ENCODE results near the gene DAAM2. TPM values are rescaled to one million over a fixed set of nuclear protein-coding genes. Genes with fewer than 3 reads are reported as not detected.
A peak's percentile ranks its signal among the peaks of the same experiment; 100 is the strongest.

DAAM2 gene
- total RNA-seq, 2 donors from 2014 or later = 14.7 to 15.8 TPM

DNA sequence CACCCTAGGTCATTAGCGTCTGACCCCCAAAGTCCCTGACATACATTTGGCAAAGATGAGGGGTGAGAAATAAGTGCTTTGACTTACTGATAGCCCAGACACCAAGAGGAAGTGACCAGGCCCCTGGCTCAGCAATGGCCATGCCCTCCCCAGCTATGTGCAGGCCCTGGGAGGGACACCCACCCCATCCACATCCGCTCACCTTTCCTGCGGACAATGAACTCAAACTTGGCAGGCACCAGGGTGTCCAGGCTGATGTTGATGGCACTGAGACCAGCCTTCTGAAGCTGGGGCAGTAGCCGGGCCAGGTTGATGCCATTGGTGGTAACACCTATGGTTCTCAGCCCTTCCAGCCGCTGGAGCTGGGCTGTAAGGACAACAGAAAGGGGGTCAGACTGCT, 123.7 kb downstream of the DAAM2 start:
- DNase-seq = no peak
- no peak for ATAC-seq
- intact Hi-C loops (cut with DNase I) = no loop called here

DNA sequence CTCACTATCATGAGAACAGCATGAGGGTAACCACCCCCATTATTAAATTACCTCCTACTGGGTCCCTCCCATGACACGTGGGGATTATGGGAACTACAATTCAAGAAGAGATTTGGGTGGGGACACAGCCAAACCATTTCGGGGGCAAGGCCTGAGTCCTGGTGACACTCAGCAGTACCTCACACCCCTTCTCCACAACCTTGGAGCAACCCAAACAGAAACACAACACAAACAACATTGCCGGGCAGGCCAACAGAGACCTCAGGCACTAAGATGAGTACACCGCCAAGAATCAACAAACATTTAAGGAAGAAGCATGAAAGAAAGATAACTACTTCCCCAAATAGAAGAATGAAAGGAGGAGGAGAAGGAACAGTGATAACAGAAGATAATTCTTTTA, 125.2 kb downstream of the DAAM2 start:
- ATAC-seq (no peak), DNase-seq (no peak)
- intact Hi-C loops (cut with DNase I) = no loop called here

DNA sequence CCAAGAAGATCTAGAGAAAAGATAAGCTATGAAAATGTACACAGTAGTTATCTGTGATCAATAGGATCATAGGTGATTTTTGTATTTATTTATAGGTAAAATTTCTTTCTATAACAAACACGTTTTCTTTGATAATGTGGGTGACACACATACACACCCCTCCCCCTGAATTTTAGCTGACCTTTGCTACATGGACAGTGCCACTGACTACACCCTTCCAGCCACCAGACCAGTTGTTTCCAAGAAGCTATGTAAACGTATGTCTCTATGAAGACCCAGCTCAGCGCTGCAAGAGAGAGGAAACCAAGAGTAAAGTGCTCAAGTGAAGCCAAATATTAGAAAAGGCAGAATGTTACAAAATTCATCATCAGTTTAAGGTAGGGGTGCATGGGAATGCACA, 125.8 kb downstream of the DAAM2 start:
- DNase-seq (no peak), ATAC-seq (no peak)
- intact Hi-C loops (cut with DNase I) = no loop called here

DNA sequence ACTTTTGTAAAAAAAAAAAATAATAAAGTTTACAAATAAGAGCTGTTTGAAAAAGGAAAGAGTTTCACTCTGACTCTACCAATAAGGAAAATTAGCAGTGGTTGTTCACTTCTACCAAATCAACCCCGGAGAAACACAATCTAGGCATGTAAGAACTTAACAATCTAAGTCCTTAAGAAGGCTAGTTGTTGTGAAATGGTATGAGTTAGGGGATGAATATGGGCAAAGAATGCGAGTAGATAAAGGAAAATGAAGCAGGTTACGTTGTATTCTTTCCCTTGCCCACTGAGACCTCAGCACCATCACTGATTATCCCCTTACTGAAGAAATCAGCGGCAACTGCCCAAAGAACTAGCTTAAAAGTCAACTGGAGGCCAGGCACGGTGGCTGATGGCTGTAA, 126.7 kb downstream of the DAAM2 start:
- ATAC-seq (no peak), DNase-seq (no peak)
- intact Hi-C loops (cut with DNase I) = no loop called here

DNA sequence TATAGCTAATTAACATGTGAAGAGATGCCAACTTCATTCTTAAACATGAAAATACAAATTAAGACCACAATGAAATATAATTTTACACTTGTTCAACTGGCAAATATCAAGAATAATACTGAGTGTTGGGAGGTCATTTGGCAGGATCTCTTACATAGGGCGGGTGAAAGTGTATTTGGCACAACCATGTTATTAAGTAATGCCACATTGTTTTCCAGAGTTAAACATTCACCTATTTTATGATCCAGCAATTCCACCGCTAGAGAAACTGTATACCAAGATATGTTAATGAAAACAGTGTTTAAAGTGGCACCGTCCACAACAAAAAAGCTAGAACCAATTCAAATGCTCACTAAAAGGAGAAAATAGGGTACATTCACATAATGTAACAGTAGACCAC, 128.0 kb downstream of the DAAM2 start:
- DNase-seq (no peak), ATAC-seq (no peak)
- intact Hi-C loops (cut with DNase I) = no loop called here

DNA sequence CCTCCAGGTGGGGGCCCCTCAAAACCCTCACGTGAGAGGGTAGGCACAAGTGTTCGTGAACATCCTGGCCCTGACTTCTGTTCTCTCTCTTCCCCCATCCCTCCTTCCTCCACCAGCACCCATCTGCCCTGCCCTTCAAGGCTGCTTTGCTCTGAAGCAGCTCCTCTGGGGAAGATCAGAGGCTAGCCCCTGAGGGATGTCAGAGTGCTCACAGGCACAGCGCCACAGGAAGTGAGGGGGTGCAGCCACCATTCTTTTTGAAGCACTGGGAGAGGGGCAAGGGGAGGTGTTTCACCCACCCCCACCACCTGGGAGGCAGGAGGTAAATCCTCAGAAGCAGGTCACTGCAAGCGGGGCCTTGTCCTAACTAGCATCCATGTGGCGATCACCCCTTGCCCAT, 130.6 kb downstream of the DAAM2 start:
- DNase-seq (no peak), ATAC-seq (no peak)
- intact Hi-C loops (cut with DNase I) = no loop called here

DNA sequence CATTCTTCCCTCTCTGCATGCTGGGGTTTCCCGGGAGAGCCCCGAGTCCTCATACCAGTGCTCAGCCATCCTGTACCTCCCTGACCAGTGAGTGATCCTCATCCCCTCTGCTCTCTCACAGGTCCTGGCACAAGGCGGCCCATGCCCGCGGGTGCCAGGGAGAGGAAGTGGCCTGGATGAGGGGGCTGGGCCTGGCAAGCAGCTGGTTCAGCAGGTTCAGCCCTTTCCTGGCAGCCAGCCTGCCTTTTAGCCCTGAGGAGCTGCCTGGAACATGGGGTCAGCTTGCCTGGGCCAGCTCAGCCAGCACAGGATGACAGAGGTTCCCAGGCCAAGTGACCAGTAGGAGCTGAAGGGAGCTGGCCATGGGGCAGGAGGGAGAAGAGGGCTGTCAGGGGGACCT, 131.2 kb downstream of the DAAM2 start:
- DNase-seq = no peak
- intact Hi-C loops (cut with DNase I) = no loop called here
- peak; percentile 78 to 79 for ATAC-seq

DNA sequence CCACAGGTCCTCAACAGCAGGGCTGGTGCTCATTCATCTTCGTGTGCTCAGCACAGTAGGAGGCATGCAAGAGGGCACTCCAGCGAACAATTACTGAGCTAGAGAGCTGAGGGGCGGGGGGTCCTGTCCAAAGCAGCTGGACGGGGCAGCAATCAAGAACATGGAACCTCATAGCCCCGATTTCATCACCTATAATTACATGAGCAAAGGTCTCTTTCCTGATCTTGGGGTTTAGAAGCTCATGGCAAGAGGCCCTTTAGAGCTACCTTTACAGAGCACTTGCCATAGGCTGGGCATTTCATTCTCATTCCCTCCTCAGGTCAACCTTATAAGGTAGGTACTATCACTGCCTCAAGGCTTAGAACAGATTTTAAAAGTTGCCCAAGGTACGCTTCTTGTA, 131.7 kb downstream of the DAAM2 start:
- DNase-seq = no peak
- no peak for ATAC-seq
- intact Hi-C loops (cut with DNase I) = no loop called here

DNA sequence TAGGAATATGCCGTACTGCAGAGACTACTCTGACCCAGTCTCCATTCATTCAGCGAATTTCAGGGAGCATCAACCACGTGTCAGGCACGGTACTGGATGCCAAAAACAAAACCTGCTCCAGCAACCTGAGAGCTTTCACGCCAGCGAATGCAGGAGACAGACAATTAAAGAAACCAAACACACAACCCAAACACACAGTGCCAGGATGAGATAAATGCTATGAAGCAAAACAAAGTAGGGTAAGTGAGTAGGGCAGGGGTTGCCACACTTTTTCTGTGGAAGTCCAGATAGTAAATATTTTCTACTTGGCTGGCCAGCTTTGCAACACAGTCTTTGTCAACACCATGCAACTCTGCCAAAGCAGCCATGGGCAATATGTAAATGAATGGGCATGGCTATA, 132.1 kb downstream of the DAAM2 start:
- DNase-seq (no peak), ATAC-seq (peak in 1 of 2 donors; percentile 66)
- intact Hi-C loops (cut with DNase I) = no loop called here

DNA sequence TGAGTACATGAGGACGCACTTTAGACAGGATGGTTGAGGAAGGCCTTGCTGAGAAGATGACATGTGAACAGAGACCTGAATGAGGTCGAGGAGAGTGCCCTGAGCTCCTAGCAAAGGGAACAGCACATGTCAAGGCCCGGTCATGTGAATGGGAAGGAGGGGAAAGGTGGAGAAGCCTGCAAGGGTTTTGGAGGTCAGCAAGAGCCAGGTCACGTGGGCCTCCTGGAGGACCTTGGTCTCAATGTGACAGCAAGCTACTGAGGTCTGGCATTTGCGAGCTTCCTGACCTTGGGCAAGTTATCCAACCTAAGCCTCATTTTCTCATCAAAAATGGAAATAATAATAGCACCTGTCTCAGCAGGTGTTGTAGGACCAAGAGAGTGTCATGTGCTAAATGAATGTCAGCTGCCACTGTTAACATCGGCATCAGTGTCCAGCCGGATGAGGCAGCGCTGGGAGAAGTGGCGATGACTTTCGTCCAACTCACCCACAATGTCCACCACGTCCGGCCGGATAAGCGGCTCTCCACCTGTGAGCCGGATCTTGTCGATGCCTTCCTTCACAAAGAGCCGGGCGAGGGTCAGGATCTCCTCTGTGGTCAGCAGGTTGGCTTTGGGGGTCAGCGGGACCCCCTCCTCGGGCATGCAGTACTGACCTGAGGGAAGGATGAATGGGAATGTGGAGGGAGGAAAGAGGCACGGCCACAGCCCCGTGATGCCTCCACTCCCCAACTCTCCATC, 133.2 kb downstream of the DAAM2 start:
- no peak for DNase-seq

DNA sequence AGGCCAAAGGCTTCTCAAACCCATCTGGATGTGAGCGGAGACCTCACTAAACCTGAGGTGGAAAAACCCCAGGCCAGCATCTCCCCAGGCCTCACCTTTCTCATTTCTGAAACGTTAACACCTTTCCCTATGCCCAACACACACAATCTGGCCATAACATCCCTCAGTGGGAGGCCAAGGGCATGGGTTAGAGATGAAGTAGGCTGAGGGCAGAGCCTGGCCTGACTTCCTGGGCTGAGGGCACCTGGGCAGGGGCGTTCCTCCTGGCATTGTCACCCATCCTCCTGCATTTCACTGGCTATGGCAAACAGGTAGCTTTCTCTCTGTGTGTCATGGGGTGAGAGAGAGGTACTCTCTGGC, 133.7 kb downstream of the DAAM2 start:
- no peak for ATAC-seq
- DNase-seq = no peak
- intact Hi-C loops (cut with DNase I) = no loop called here

More for the DNA sequence above, 133.2 kb downstream of the DAAM2 start:
- no peak for ATAC-seq
- intact Hi-C loops (cut with DNase I) = no loop called here

DNA sequence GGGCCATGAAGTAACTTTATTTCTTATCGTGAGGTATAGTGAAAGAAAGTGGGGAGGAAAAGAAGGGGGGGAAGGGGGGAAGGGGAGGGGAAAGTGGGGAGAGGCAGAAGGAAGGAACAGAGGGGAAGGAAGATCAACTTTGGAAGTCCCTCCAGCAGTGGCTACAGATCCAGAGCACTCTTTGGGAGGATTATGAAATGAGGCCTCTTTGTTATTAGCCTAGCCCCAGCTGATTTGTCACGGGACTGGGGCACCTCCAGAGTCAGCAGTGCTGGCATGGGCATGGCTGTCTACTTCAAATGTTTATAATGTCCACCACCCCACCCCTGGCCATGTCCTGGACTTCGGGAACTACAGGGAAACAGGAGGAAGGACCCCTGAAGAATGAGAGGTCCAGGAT, 134.5 kb downstream of the DAAM2 start:
- DNase-seq (no peak), ATAC-seq (no peak)
- intact Hi-C loops (cut with DNase I) = no loop called here

DNA sequence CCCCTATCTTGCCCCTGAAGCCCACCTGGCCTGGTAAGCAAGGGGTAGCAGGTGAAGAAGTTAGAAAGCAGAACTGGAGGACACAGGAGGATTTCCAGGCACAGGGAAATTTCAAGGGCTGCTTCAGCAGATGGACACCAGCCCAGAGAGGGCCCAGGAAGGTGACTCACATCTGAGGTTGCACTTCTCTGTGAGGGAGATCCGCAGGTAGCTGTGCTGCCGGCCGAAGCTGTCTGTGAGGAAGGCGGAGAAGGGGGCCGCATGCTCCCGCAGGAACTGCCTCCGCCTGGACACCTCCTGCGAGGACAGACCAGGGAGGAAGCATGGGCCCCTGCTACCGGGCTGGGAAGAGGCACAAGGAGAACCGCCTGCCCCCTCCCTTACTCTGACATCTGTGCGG, 135.0 kb downstream of the DAAM2 start:
- ATAC-seq = no peak
- intact Hi-C loops (cut with DNase I) = no loop called here

DNA sequence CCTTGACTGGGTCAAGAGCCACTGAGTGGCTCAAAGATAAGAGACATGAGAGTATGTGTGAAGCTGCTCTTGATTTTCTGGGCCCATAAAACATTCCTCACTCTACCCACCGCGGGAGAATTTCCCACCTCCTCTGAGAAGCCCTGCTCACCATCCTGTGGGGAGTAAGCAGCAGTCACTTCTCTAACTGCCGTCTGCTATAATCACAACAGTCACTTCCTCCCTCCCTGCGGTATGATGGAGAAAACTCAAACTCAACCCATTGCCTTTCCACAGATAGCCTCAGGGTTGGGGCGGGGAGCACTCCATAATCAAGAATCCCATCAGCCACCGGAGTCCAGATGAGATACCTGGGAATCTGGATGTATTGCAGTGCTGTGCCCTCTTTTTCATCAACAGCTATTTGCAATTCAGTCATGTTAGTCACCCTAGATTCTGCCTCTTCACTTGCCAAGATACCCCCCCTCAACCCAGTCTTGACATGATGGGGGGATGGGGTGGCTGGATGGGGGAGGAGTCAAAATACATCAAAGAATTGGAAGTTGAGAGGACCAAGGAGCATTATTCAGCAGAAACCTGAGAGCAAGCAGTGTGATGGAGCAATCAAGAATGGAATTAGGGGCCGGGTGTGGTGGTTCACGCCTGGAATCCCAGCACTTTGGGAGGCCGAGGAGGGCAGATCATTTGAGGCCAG, 137.0 kb downstream of the DAAM2 start:
- intact Hi-C loops (cut with DNase I) = no loop called here
- ATAC-seq (no peak), DNase-seq (no peak)

More for the DNA sequence above, 135.0 kb downstream of the DAAM2 start:
- no peak for DNase-seq

DNA sequence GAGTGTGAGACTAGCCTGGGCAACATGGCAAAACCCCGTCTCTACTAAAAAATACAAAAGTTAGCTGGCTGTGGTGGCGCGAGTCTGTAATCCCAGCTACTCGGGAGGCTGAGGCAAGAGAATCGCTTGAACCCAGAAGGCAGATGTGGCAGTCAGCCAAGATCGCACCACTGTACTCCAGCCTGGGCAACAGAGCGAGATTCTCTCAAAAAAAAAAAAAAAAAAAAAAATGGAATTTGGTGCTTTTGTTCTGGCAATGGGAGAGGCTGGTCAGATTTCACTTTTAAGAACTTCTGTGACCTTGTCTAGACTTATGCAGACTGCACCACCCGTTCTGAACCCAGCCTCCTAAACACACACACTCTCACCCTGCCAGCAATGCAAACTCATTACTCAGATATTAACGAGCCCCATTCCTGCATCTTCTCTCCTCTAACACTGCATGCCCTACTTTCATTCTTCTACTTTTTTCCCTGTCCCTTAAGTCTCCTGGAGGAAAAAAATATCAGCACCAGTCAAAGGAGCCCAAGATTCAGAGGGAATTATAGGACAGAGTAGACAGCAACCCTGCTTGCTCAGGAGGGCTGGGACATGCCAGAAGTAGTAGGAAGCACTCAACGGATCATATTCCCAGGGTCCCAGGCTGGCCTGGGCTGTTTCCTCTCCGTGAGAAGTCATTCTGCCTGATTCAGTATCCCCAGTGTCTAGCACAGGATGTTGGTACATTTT, 137.7 kb downstream of the DAAM2 start:
- ATAC-seq (no peak), DNase-seq (no peak)
- intact Hi-C loops (cut with DNase I) = no loop called here

DNA sequence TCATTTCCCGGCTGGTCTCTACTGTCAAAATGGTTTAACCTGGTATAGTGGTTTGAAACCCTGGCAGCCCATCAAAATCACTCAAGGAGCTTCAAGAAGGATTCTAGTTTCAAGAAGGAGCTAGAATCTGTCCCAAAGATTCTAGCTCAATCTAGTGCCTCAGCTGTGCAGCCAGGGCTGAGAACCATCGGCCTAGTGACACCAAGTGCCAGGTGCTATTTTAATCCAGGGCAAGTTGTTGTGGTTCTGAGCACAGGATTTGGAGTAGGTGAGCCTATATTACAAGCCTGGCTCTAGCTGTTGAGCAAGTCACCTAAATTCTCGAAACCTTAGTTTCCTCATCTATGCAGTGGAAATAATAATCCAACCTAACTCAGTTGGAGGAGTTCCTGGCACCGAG, 138.4 kb downstream of the DAAM2 start:
- ATAC-seq = no peak
- intact Hi-C loops (cut with DNase I) = no loop called here
- no peak for DNase-seq

DNA sequence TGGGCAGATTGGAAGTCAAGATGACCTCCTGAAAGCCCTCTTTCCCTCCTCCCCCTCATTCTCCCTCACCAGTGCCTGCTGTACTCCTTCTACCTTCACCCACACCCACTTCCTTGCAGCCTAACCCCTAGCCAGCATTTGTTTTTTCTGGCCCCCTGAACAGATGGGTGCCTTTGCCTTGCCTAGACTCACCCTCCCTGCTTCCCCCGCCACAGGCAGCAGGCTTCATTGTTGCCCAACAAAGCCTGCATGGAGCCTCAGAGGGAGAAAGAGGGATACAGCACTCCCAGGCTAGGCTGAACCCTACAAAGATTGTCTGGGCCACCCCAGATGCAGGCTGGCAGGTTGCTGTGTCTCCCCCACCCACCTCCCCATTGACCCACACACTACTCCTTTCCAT, 139.4 kb downstream of the DAAM2 start:
- no peak for ATAC-seq
- intact Hi-C loops (cut with DNase I) = no loop called here
- no peak for DNase-seq

DNA sequence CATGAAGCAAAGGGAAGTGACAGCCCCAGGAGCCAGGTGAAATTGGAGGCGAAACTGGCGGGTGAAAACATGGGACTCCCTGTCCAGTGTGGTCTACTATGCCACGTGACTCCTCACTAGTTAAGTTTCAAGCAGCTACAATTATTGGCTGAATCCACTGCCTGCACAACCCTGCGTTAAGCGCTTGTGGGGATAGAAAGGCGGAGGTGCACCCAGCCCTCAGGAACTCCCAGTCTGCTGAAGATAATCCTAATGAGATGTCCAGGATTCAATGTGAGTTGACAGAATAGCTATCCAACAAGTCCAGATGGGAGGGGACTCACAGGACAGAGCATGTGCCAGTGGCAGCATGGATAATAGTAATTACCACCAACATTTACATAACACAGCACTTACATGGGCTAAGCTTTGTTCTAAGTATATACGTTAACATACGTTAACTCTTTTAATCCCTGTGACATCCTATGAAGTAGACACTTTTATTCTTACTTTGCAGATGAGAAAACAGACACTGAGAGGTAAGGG, 140.3 kb downstream of the DAAM2 start:
- intact Hi-C loops (cut with DNase I) = no loop called here
- ATAC-seq (no peak), DNase-seq (no peak)

DNA sequence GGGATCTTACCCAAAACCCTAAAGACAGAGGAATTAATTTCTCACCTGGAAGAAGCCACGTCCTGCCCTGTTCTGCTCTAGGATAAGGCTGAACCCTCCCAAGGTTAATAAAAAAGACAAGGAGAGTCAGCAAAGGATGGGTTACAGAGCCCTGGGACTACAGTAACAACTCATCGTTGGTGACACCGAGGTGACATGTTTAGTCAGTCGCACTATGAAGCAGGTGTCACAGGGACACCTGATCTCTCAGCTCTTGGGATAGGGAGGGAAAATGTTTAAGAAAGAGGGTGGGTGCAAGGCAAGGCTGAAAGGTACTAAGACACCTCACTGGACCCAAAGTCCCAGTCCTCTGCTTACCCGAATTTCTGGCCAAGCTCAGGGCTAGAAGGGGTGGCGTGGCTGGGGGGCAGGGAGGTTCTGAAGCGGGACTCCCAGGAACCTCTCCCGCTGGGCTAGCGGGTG, 141.5 kb downstream of the DAAM2 start:
- ATAC-seq = no peak

DNA sequence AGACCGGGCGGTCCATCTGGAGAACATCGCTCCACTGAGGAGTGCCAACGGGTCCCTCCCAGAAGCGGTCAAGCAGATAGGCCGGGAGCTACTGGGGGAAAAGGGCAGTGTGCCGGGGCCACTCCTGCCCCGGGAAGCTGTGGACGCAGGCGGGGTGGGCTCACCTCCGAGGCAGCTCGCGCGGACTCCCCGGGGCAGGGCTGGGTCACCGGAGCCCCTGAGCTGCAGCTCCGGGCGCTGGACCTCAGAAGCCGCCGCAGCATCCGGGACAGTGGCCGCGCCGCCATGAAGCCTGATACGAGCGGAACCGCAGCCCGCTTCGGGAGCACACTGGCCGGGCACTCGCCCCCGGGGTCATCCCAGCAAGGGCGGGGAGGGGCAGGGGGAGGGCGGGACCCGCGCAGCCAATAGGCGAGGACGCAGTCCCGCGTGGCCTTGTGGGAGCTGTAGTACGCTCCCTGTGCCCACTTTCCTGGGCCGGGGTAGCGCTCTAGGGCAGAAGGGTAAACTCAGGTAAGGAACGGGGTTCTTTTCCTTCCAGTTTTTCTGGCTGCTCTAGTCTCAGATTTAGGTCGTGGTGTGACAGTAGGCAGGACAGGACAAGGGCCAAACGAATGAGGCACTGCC, 142.1 kb downstream of the DAAM2 start, which contains the start of gene MOCS1:
TSS of gene MOCS1 (minus strand) at position 332 of the 627 bp plus-strand sequence. CDS start at position 287, 45 bp downstream.
- ATAC-seq (peak; percentile 94 to 99), DNase-seq (peak; percentile 91)
- intact Hi-C loops (cut with DNase I) = no loop called here

More for the DNA sequence above, 141.5 kb downstream of the DAAM2 start:
- intact Hi-C loops (cut with DNase I) = no loop called here
- DNase-seq = no peak
